H9 (cell line): ENCODE data around the gene GJA8. TPM values are rescaled to one million over a fixed set of nuclear protein-coding genes. Genes with fewer than 3 reads are reported as not detected.

Experiments used
- DNase-seq: peaks from one replicate; pipeline ENCODE4 v3.0.0-alpha.2; 2017
- H2AFZ ChIP-seq: one replicate; pipeline ENCODE4 v1.6.1; 2013; ENCODE audit warnings: mild to moderate bottlenecking, low read length, control low read depth, moderate library complexity
- H2AK5ac ChIP-seq: 2 replicates; pipeline ENCODE4 v1.6.1; 2013; ENCODE audit warnings: low read length, control low read depth, mixed read lengths; ENCODE audit not compliant: insufficient read length
- H2BK120ac ChIP-seq: one replicate; pipeline ENCODE4 v1.6.1; 2013; ENCODE audit warnings: low read depth, mild to moderate bottlenecking, low read length, control low read depth, inconsistent platforms; ENCODE audit not compliant: poor library complexity, severe bottlenecking
- H2BK12ac ChIP-seq: 2 replicates; pipeline ENCODE4 v1.6.1; 2013; ENCODE audit warnings: low read length, control low read depth, mixed read lengths, low read depth; ENCODE audit not compliant: insufficient read length
- H2BK15ac ChIP-seq: 2 replicates; pipeline ENCODE4 v1.6.1; 2013; ENCODE audit warnings: low read depth, low read length, control low read depth
- H2BK20ac ChIP-seq: one replicate; pipeline ENCODE4 v1.6.1; 2013; ENCODE audit warnings: low read depth, mild to moderate bottlenecking, low read length, control low read depth, inconsistent platforms; ENCODE audit not compliant: poor library complexity, severe bottlenecking
- H2BK5ac ChIP-seq: 2 replicates; pipeline ENCODE4 v1.6.1; 2013; ENCODE audit warnings: low read length, control low read depth, mixed read lengths; ENCODE audit not compliant: insufficient read length
- H3K14ac ChIP-seq: 2 replicates; pipeline ENCODE4 v1.6.1; 2013; ENCODE audit warnings: low read length, control low read depth; ENCODE audit not compliant: insufficient read depth
- H3K18ac ChIP-seq: 2 replicates; pipeline ENCODE4 v1.6.1; 2013; ENCODE audit warnings: low read depth, mild to moderate bottlenecking, mixed read lengths, low read length, control low read depth; ENCODE audit not compliant: insufficient read length
- H3K23ac ChIP-seq: 2 replicates; pipeline ENCODE4 v1.6.1; 2013; ENCODE audit warnings: low read length, control low read depth, mixed read lengths, low read depth; ENCODE audit not compliant: insufficient read length
- H3K23me2 ChIP-seq: 2 replicates; pipeline ENCODE4 v1.6.1; 2013; ENCODE audit warnings: low read depth, mild to moderate bottlenecking, mixed read lengths, low read length, control low read depth; ENCODE audit not compliant: insufficient read length, poor library complexity, severe bottlenecking
- H3K27ac ChIP-seq: 2 replicates; pipeline ENCODE4 v1.5.1; 2013; ENCODE audit warnings: low read length, control low read depth, mixed read lengths, low read depth; ENCODE audit not compliant: insufficient read length
- H3K27me3 ChIP-seq: 2 replicates; pipeline ENCODE4 v1.6.1; 2013; ENCODE audit warnings: low read length, control low read depth, inconsistent platforms; ENCODE audit not compliant: insufficient read depth
- H3K4ac ChIP-seq: 2 replicates; pipeline ENCODE4 v1.6.1; 2013; ENCODE audit warnings: low read depth, mild to moderate bottlenecking, control low read depth, inconsistent platforms, low read length, moderate library complexity
- H3K4me1 ChIP-seq: 2 replicates; pipeline ENCODE4 v1.6.1; 2013; ENCODE audit warnings: low read length, control low read depth, inconsistent platforms; ENCODE audit not compliant: insufficient read depth
- H3K4me2 ChIP-seq: 2 replicates; pipeline ENCODE4 v1.6.1; 2013; ENCODE audit warnings: low read length, control low read depth, mixed read lengths; ENCODE audit not compliant: insufficient read length, insufficient read depth
- H3K56ac ChIP-seq: 2 replicates; pipeline ENCODE4 v1.6.1; 2013; ENCODE audit warnings: low read depth, mild to moderate bottlenecking, mixed read lengths, low read length, control low read depth; ENCODE audit not compliant: insufficient read length
- H3K79me1 ChIP-seq: 2 replicates; pipeline ENCODE4 v1.6.1; 2013; ENCODE audit warnings: low read depth, mild to moderate bottlenecking, moderate library complexity, low read length, control low read depth, inconsistent platforms; ENCODE audit not compliant: insufficient read depth, poor library complexity, severe bottlenecking
- H3K79me2 ChIP-seq: 2 replicates; pipeline ENCODE4 v1.6.1; 2013; ENCODE audit warnings: low read length, control low read depth, inconsistent platforms; ENCODE audit not compliant: insufficient read depth
- H3K9ac ChIP-seq: 2 replicates; pipeline ENCODE4 v1.6.1; 2013; ENCODE audit warnings: low read length, control low read depth, mixed read lengths; ENCODE audit not compliant: insufficient read length; ENCODE audit errors: extremely low read depth
- H3K9me3 ChIP-seq: one replicate; pipeline ENCODE4 v1.6.1; 2013; ENCODE audit warnings: low read depth, low read length, inconsistent platforms; ENCODE audit not compliant: control insufficient read depth
- H3T11ph ChIP-seq: one replicate; pipeline ENCODE4 v1.6.1; 2013; ENCODE audit warnings: mild to moderate bottlenecking, low read length, control low read depth, inconsistent platforms
- H4K20me1 ChIP-seq: one replicate; pipeline ENCODE4 v1.6.1; 2013; ENCODE audit not compliant: control insufficient read depth, insufficient read length, insufficient read depth
- H4K5ac ChIP-seq: 2 replicates; pipeline ENCODE4 v1.6.1; 2013; ENCODE audit warnings: low read depth, mild to moderate bottlenecking, mixed read lengths, low read length, control low read depth; ENCODE audit not compliant: insufficient read length
- H4K8ac ChIP-seq: replicated peaks from 2 replicates; pipeline ENCODE4 v1.6.1; 2013; ENCODE audit warnings: low read length, control low read depth, mixed read lengths, low read depth; ENCODE audit not compliant: insufficient read length
- H4K91ac ChIP-seq: 2 replicates; pipeline ENCODE4 v1.6.1; 2013; ENCODE audit warnings: low read depth, mild to moderate bottlenecking, moderate library complexity, mixed read lengths, low read length, control low read depth; ENCODE audit not compliant: insufficient read length
- H3K27ac Mint-ChIP-seq, 3 experiments: 2 replicates in 2 of 3; 3 replicates in 1 of 3; pipeline ENCODE4 v1.8.0; 2020 to 2021; ENCODE audit warnings: mixed read lengths in 3 of 3, mild to moderate bottlenecking in 1 of 3, moderate library complexity in 1 of 3
- H3K27me3 Mint-ChIP-seq: 2 replicates; pipeline ENCODE4 v1.8.0; 2021; ENCODE audit warnings: low read depth, mild to moderate bottlenecking, moderate library complexity, mixed read lengths
- H3K36me3 Mint-ChIP-seq, 3 experiments: 2 replicates in 2 of 3; 3 replicates in 1 of 3; pipeline ENCODE4 v1.8.0; 2020 to 2021; ENCODE audit warnings: low read depth in 3 of 3, mixed read lengths in 3 of 3; ENCODE audit not compliant: insufficient read depth in 1 of 3
- H3K4me1 Mint-ChIP-seq, 2 experiments: 2 replicates each; pipeline ENCODE4 v1.8.0; 2020; ENCODE audit warnings: mixed read lengths in 2 of 2
- H3K4me3 Mint-ChIP-seq, 2 experiments: 2 replicates in 1 of 2; 3 replicates in 1 of 2; pipeline ENCODE4 v1.8.0; 2020 to 2021; ENCODE audit warnings: mild to moderate bottlenecking in 2 of 2, mixed read lengths in 2 of 2, moderate library complexity in 1 of 2
- H3K9me3 Mint-ChIP-seq, 2 experiments: 2 replicates in 1 of 2; 3 replicates in 1 of 2; pipeline ENCODE4 v1.8.0; 2020; ENCODE audit warnings: mild to moderate bottlenecking in 2 of 2, mixed read lengths in 2 of 2, moderate library complexity in 1 of 2
- WGBS: extraction: QIAGEN DNeasy Blood & Tissue Kit; methylation state at CpG from one replicate; pipeline ENCODE4 v1.1.7; 2013; ENCODE audit warnings: missing lambda C conversion rate, low lambda C conversion rate, mixed read lengths; ENCODE audit not compliant: insufficient read length; ENCODE audit errors: extremely low coverage; 5-methylcytosine and 5-hydroxymethylcytosine counted together
- total RNA-seq: library from RNA; stranded (reverse); gene quantifications from 2 replicates; pipeline ENCODE4 v1.2.1, GENCODE V29; 2021
- TF ChIP-seq, protein P1 (sequence below): fragments of 200-600 bp; sonication (generic); conservative IDR thresholded peaks from 3 replicates; pipeline ENCODE4 v1.8.0; 2021; ENCODE audit warnings: antibody characterized with exemption, mild to moderate bottlenecking

GJA8 gene
- total RNA-seq, 1 experiment from 2014 or later, result not detected

DNA sequence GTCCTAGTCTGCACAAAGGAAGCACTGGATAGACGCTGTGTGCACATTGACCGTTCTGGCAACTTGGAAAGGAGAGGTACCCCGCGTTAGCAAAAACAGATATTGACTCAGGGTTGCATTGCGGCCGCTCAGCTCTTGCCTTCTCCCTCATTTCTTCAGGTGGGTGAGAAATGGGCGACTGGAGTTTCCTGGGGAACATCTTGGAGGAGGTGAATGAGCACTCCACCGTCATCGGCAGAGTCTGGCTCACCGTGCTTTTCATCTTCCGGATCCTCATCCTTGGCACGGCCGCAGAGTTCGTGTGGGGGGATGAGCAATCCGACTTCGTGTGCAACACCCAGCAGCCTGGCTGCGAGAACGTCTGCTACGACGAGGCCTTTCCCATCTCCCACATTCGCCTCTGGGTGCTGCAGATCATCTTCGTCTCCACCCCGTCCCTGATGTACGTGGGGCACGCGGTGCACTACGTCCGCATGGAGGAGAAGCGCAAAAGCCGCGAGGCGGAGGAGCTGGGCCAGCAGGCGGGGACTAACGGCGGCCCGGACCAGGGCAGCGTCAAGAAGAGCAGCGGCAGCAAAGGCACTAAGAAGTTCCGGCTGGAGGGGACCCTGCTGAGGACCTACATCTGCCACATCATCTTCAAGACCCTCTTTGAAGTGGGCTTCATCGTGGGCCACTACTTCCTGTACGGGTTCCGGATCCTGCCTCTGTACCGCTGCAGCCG lies 5.4 kb downstream of the GJA8 start:
- H3K56ac ChIP-seq, result no peak overlapping the region
- H4K91ac ChIP-seq, result no peak overlapping the region
- H2BK12ac ChIP-seq, result no peak overlapping the region
- H3K27me3 ChIP-seq, result no peaks in the 10 kb centered on the region
- no peak overlapping the region for H3K18ac ChIP-seq
- TF ChIP-seq, protein P1, sequence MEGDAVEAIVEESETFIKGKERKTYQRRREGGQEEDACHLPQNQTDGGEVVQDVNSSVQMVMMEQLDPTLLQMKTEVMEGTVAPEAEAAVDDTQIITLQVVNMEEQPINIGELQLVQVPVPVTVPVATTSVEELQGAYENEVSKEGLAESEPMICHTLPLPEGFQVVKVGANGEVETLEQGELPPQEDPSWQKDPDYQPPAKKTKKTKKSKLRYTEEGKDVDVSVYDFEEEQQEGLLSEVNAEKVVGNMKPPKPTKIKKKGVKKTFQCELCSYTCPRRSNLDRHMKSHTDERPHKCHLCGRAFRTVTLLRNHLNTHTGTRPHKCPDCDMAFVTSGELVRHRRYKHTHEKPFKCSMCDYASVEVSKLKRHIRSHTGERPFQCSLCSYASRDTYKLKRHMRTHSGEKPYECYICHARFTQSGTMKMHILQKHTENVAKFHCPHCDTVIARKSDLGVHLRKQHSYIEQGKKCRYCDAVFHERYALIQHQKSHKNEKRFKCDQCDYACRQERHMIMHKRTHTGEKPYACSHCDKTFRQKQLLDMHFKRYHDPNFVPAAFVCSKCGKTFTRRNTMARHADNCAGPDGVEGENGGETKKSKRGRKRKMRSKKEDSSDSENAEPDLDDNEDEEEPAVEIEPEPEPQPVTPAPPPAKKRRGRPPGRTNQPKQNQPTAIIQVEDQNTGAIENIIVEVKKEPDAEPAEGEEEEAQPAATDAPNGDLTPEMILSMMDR, result no peak
- no peak overlapping the region for H3K4ac ChIP-seq
- H3K4me1 ChIP-seq, result no peaks in the 10 kb centered on the region
- H2BK20ac ChIP-seq, result no peak overlapping the region
- H3K23ac ChIP-seq, result no peak overlapping the region
- no peak overlapping the region for H3K4me2 ChIP-seq
- no CpG with 5 or more reads among the region's 44 CpGs for WGBS
- H3K79me2 ChIP-seq, result no peaks in the 10 kb centered on the region
- no peaks in the 10 kb centered on the region for H4K20me1 ChIP-seq
- H3K27ac ChIP-seq, result no peak overlapping the region
- no peak overlapping the region for H4K5ac ChIP-seq
- H3K36me3 Mint-ChIP-seq, result no peaks in the 10 kb centered on the region
- no peak for DNase-seq
- H3K9me3 Mint-ChIP-seq, result no peaks in the 10 kb centered on the region; a peak in 2 of 5 replicates
- H3K27ac Mint-ChIP-seq, result no peak overlapping the region
- H3K14ac ChIP-seq, result no peak overlapping the region
- H3K79me1 ChIP-seq, result no peaks in the 10 kb centered on the region
- no peak overlapping the region for H3T11ph ChIP-seq
- H2AFZ ChIP-seq, result no peak overlapping the region
- H4K8ac ChIP-seq, result no peak overlapping the region
- no peak overlapping the region for H2BK15ac ChIP-seq
- no peak overlapping the region for H2BK120ac ChIP-seq
- H3K23me2 ChIP-seq, result no peaks in the 10 kb centered on the region
- no peak overlapping the region for H2BK5ac ChIP-seq
- peaks cover 6% of the 10 kb centered on the region for H3K27me3 Mint-ChIP-seq
- no peaks in the 10 kb centered on the region for H3K9me3 ChIP-seq
- H3K4me3 Mint-ChIP-seq, result no peak overlapping the region
- no peak overlapping the region for H2AK5ac ChIP-seq
- no peak overlapping the region for H3K9ac ChIP-seq
- no peaks in the 10 kb centered on the region for H3K4me1 Mint-ChIP-seq
